Mammary epithelial cell (primary cell): ENCODE data around the gene CXCR6.

ENCODE experiments used
- EZH2 ChIP-seq: IDR thresholded peaks from 2 replicates; pipeline ENCODE4 v1.6.1; 2012; ENCODE audit warnings: low read length, inconsistent platforms, borderline replicate concordance
- TF ChIP-seq, protein P1 (sequence below), 2 donors: IDR thresholded peaks in 1 of 2; conservative IDR thresholded peaks in 1 of 2; 2 replicates each; pipeline ENCODE4 v1.5.1; 2011 to 2012; ENCODE audit warnings: inconsistent platforms in 2 of 2, low read length in 2 of 2, mild to moderate bottlenecking in 2 of 2, control low read depth in 1 of 2, low read depth in 1 of 2; ENCODE audit not compliant: insufficient read depth in 1 of 2; ENCODE audit errors: extremely low read depth in 1 of 2

DNA sequence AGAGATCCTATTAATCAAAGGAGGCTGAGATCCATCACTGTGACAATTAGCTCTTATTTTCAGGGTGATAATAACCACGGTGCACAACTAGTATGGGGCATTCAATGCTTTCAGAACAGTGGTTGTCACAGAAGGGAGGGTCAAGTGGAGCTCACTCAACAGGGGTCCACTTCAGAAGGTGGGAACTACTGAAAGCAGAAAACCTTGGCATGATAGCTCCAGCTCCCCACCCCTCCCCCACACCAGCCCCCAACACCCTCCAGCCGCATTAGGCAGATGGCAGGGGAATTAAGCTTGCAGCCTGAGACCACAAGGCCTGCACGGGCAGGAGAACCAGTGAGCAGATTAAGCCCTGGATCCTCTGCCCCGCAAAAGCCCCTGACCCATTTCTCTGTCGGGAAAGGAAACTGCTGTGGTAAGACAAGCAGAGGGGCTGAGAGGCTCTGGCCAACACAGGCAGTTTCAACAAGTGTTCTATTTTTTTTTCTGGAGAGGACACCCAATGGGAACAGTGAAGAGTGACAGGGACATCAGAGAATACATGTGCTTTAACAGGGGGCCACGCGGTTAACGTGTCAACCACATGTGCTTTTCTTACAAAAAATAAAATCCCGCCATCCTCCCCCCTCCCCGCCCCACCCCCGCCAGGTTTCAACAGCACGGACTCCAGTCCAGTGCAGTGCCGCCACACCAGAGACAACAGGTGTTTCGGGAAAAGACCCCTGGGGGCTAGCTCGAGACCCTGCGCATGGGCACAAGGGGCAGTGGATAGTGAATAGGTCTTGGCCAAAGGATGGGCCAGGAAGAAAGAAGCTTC lies 51.4 kb downstream of the CXCR6 start:
- TF ChIP-seq EZH2, result no peak
- TF ChIP-seq, protein P1, sequence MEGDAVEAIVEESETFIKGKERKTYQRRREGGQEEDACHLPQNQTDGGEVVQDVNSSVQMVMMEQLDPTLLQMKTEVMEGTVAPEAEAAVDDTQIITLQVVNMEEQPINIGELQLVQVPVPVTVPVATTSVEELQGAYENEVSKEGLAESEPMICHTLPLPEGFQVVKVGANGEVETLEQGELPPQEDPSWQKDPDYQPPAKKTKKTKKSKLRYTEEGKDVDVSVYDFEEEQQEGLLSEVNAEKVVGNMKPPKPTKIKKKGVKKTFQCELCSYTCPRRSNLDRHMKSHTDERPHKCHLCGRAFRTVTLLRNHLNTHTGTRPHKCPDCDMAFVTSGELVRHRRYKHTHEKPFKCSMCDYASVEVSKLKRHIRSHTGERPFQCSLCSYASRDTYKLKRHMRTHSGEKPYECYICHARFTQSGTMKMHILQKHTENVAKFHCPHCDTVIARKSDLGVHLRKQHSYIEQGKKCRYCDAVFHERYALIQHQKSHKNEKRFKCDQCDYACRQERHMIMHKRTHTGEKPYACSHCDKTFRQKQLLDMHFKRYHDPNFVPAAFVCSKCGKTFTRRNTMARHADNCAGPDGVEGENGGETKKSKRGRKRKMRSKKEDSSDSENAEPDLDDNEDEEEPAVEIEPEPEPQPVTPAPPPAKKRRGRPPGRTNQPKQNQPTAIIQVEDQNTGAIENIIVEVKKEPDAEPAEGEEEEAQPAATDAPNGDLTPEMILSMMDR (conservative IDR thresholded peaks at IDR 0.05 in 1 of 2, IDR thresholded peaks at IDR 0.05 in 1 of 2; ENCODE audit: extremely low read depth in 1 of 2, insufficient read depth in 1 of 2, low read depth in 1 of 2, low read length in 2 of 2), result no peak
